DLD1 (cell line): Measurements from ENCODE around the gene ICAM4.

Experiments
- in situ Hi-C: cut with HindIII; loops from 2 replicates; pipeline ENCODE4 v1.10.0; 2017; ENCODE audit warnings: low sequenced_read_pairs

The ICAM4 gene

DNA sequence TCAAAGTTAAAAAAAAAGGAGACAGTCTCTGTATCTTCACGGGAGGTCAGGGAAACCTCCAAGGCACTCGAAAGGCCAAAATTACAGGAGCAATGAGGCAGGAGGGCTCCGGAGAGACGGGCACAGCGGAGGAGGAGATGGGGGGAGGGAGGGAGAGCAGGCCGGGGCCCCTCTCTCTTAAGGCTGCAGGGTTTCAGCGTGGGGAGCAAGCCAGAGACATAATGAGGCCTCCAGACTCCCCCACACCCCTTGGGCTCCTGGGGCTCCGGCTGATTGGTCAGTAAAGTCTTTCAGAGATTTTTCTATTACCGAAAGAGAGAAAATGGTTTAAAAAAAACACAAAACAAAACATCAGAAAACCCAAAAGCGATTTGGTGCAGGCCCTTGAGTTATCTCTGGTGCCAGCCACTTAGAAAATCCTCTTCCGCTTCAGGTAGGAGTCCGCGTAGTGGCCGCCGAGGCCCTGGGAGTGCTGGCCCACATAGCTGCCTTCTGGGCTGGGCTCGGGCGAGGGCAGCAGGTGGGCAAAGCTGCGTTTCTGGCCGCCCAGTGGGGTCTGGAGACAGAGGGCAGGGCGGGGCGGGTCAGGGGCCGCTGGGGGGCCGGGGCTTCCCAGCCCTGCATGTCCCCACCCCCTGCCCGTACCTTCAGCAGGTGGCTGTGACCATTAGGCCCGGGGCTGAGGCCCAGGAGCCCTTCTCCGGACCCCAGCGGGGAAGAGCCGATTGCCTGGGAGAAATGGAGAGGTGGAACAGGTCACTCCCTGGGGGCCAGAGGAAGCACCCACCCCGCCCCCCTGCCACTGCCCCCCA lies 30.5 kb downstream of the ICAM4 start:
- in situ Hi-C loops: no loop called here

- in situ Hi-C loops: no loop called here
Measured at GRCh38 chr19:10317857-10318462, 31.2 kb downstream of the ICAM4 start.

DNA sequence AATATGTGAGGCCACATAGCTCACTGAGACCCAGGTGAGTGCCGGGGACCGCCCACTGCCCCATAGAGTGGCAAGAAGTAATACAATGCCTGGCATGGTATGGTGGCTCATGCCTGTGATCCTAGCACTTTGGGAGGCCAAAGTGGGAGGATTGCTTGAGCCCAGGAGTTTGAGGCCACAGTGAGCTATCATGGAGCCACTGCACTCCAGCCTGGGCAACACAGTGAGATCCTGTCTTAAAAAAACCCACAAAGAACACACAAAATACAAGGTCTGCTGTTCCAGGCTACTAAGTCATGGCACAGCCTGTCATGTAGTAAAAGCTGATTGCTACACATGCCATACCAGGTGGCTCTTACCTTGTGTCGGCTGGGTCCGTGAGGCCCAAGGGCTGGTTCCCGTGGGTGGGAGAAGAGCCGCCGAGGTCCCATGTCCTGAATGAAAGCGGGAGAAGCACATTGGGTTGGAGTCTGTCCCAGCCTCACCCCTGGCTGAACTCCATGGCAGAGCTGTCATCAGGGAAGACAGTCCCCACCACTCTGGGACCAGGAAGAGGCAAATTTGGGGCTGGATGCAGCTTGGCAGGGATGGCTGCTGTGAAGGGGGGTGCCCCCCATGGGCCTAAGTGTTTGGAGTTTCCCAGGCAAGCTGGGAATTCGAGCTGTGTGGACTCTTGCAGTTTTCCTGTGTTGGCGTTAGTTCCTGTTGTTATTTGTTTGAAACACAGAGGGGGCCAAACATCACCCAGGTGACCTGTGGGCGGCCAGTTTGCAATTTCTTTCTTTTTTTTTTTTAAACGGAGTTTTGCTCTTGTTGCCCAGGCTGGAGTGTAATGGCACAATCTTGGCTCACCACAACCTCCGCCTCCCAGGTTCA lies 32.3 kb downstream of the ICAM4 start:
- in situ Hi-C loops: no loop called here

- in situ Hi-C loops: no loop called here
Measured at GRCh38 chr19:10320602-10321416, 34.1 kb downstream of the ICAM4 start.

- in situ Hi-C loops: no loop called here
Measured at GRCh38 chr19:10321417-10321797, 34.7 kb downstream of the ICAM4 start.

DNA sequence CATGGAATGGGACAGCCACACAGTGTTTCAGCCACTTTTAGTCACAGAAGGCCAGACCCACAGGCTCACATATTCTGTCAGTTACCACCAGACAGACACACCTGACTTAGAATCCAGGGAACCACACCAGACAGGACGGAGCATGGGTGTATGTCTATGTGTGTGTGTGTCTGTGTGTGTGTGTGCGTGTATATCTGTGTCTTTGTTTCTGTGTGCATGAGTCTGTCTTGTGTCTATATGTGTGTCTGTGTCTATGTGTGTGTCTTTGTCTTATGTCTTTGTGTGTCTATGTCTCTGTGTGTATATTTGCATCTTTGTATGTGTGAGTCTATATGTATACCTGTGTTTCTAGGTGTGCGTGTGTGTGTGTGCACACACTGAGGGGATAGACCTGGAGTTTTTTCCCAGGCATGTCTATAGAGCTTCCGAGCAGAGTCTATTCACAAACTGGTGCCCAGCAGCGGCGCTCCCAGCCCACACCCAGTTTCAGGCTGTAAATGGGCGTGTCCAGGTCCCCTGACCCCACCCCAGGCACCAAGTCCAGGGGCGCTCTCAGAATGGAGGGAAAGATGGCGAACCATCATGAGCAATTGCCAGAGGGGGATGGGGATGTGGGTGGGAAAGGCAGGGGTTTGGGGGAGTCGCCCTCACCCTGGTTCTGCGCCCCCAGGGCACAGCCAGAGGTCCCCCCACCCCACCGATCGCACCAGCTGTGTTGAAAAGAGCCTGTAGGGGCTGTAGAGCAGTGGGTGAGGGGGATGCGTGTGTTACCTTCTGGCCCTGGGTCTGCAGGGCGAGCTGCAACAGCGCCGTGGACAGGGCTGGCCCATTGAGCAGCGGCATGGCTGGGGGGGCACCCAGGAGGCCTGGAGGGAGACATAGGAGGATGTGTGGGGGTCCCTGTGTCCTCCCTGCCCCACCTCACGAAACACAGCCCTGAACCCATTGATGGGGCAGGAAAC lies 35.4 kb downstream of the ICAM4 start:
- in situ Hi-C loops: no loop called here

DNA sequence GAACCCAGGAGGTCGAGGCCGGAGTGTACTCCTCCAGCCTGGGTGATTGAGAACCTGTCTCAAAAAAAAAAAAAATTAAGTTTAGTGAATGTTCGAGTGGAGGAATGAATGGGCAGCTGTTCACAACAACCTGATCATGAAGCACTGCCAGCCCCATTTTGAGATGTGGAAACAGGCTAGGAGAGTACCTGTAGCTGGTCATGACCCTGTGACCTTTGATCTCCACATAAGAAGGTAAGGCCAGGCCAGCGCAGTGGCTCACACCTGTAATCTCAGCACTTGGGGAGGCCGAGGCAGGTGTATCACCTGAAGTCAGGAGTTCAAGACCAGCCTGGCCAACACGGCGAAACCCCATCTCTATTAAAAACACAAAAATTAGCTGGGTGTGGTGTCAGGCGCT lies 39.0 kb downstream of the ICAM4 start:
- in situ Hi-C loops: no loop called here

- in situ Hi-C loops: no loop called here
Measured at GRCh38 chr19:10327793-10328192, 41.0 kb downstream of the ICAM4 start.

GRCh38 chr19:10328558-10329429 lies 42.0 kb downstream of the ICAM4 start:
- in situ Hi-C loops: no loop called here

- in situ Hi-C loops: no loop called here
Measured at GRCh38 chr19:10329555-10329954, 42.8 kb downstream of the ICAM4 start.

- in situ Hi-C loops: no loop called here
Measured at GRCh38 chr19:10332158-10332964, 45.6 kb downstream of the ICAM4 start.

- in situ Hi-C loops: no loop called here
Measured at GRCh38 chr19:10332965-10333757, 46.4 kb downstream of the ICAM4 start, which contains the start of gene RAVER1. Gene RAVER1, minus strand, starts transcription at chr19:10333529. Its CDS starts 22 bp downstream, at chr19:10333507.

GRCh38 chr19:10333758-10334587 lies 47.2 kb downstream of the ICAM4 start:
- in situ Hi-C loops: no loop called here

DNA sequence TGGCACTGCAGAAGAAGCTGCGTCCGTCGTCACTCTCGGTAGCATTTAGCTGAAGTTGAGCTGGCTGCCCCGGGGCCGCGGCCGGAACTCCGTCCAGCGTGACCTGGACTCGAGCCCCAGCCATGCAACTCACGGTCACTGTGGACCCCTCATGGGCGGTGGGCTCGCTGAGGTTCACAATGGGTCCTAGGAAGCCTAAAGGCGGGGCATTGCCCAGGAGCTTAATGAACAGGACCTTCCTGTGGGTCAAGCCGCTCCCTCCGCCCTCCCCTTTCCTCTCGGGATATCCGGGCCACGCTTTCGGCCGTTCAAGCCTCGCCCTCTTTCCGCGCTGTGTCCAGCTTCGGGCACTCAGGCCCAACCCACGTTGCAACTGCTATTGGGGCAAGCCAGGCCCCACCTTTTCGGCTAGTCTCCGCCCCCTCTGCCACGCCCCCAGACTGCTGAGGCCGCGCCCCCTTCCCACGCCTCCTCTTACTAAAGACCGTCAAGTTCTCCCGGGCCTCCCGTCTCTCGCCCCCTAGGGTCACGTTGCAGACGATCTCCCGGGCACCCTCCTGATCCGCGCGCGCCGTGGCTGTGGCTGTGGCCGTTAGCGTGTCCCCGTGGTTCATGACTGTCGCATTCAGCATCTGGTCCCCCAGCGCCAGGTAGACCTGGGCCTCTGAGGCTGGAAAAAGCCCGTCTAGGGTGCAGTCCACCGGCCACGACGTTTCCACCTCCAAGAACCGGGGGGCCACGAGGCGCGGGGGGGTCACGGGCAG lies 48.0 kb downstream of the ICAM4 start:
- in situ Hi-C loops: no loop called here

GRCh38 chr19:10335352-10335985 lies 48.7 kb downstream of the ICAM4 start:
- in situ Hi-C loops: no loop called here
